Nephron progenitor cell (in vitro differentiated cells): ENCODE measurements around the gene RUSF1.
"Not testable (repeated sequence)": the region's sequence is repeated elsewhere in the genome, so short reads cannot be mapped to it uniquely, and the experiment has no call there.

Experiments
- DNase-seq: peaks from one replicate; pipeline ENCODE4 v3.0.0; 2021
- H3K27ac Mint-ChIP-seq: 2 replicates; pipeline ENCODE4 v1.8.0; 2021; ENCODE audit warnings: mild to moderate bottlenecking, moderate library complexity, mixed read lengths
- H3K27me3 Mint-ChIP-seq: 2 replicates; pipeline ENCODE4 v1.8.0; 2021; ENCODE audit warnings: mild to moderate bottlenecking, low read depth, mixed read lengths; ENCODE audit not compliant: poor library complexity
- H3K36me3 Mint-ChIP-seq: 2 replicates; pipeline ENCODE4 v1.8.0; 2021; ENCODE audit warnings: low read depth, mixed read lengths
- H3K4me1 Mint-ChIP-seq: 2 replicates; pipeline ENCODE4 v1.8.0; 2021; ENCODE audit warnings: mixed read lengths
- H3K4me3 Mint-ChIP-seq: 2 replicates; pipeline ENCODE4 v1.8.0; 2021; ENCODE audit warnings: mild to moderate bottlenecking, moderate library complexity, mixed read lengths
- H3K9me3 Mint-ChIP-seq: 2 replicates; pipeline ENCODE4 v1.8.0; 2021; ENCODE audit warnings: mild to moderate bottlenecking, moderate library complexity, mixed read lengths
- CTCF ChIP-seq: fragments of 200-600 bp; sonication (generic); IDR thresholded peaks from 2 replicates; pipeline ENCODE4 v1.5.0; 2021; ENCODE audit warnings: antibody characterized with exemption

The RUSF1 gene

GRCh38 chr16:31529108-31529936 is 21.1 kb upstream of the RUSF1 start:
- no peaks in the 10 kb centered on the region for H3K36me3 Mint-ChIP-seq
- no peaks in the 10 kb centered on the region for H3K9me3 Mint-ChIP-seq
- DNase-seq: peak; percentile 40
- H3K27me3 Mint-ChIP-seq: peaks cover 19% of the 10 kb centered on the region
- no peak for TF ChIP-seq CTCF
- peak overlapping the region; percentile 78 for H3K4me3 Mint-ChIP-seq
- no peak overlapping the region for H3K27ac Mint-ChIP-seq
- peaks cover 13% of the 10 kb centered on the region for H3K4me1 Mint-ChIP-seq

GRCh38 chr16:31528523-31529107 is 20.4 kb upstream of the RUSF1 start:
- no peak for DNase-seq
- H3K36me3 Mint-ChIP-seq: no peaks in the 10 kb centered on the region
- H3K9me3 Mint-ChIP-seq: no peaks in the 10 kb centered on the region
- no peak for TF ChIP-seq CTCF
- peaks cover 13% of the 10 kb centered on the region for H3K4me1 Mint-ChIP-seq
- no peak overlapping the region for H3K27ac Mint-ChIP-seq
- H3K4me3 Mint-ChIP-seq: peak overlapping the region; percentile 78
- H3K27me3 Mint-ChIP-seq: peaks cover 16% of the 10 kb centered on the region

GRCh38 chr16:31527734-31528274 is 19.6 kb upstream of the RUSF1 start, which contains the start of gene AHSP:
TSS of gene AHSP (plus strand) at chr16:31527900. CDS start at chr16:31528140, 240 bp downstream.
- TF ChIP-seq CTCF: no peak
- Mint-ChIP-seq H3K27ac (no peak within 1 kb of the TSS), H3K4me3 (peak within 1 kb of the TSS; percentile 78), H3K9me3 (no peaks in the 10 kb centered on the region), H3K27me3 (peaks cover 12% of the 10 kb centered on the region), H3K4me1 (peaks cover 13% of the 10 kb centered on the region), H3K36me3 (no peaks in the 10 kb centered on the region)
- no peak for DNase-seq

- Mint-ChIP-seq H3K4me3 (no peak overlapping the region), H3K27ac (no peak overlapping the region), H3K4me1 (peaks cover 13% of the 10 kb centered on the region), H3K9me3 (no peaks in the 10 kb centered on the region), H3K36me3 (no peaks in the 10 kb centered on the region), H3K27me3 (peaks cover 22% of the 10 kb centered on the region)
- TF ChIP-seq CTCF: no peak
- no peak for DNase-seq
Measured at GRCh38 chr16:31525113-31525512, 16.9 kb upstream of the RUSF1 start.

GRCh38 chr16:31523768-31524167 is 15.6 kb upstream of the RUSF1 start:
- not testable (repeated sequence) for H3K27ac Mint-ChIP-seq, DNase-seq, H3K36me3 Mint-ChIP-seq, H3K9me3 Mint-ChIP-seq, H3K4me3 Mint-ChIP-seq, H3K4me1 Mint-ChIP-seq
- peaks cover 22% of the 10 kb centered on the region for H3K27me3 Mint-ChIP-seq

- no peak for TF ChIP-seq CTCF
- Mint-ChIP-seq H3K9me3 (peaks cover 10% of the 10 kb centered on the region), H3K27me3 (peaks cover 22% of the 10 kb centered on the region), H3K27ac (no peak overlapping the region), H3K4me1 (no peaks in the 10 kb centered on the region), H3K36me3 (no peaks in the 10 kb centered on the region), H3K4me3 (no peak overlapping the region)
- DNase-seq: no peak
Measured at GRCh38 chr16:31522071-31522470, 13.9 kb upstream of the RUSF1 start.
